Fibroblast of lung (primary cell): Measurements from ENCODE around the gene EIF3K. TPM values are rescaled to one million over a fixed set of nuclear protein-coding genes. Genes with fewer than 3 reads are reported as not detected.

Experiments
- DNase-seq, 2 donors: peaks; one replicate each; pipeline versions ENCODE4 v3.0.0 to v3.0.0-alpha.2; 2010; ENCODE audit warnings: low read depth in 2 of 2
- H2AFZ ChIP-seq: 2 replicates; pipeline ENCODE4 v1.5.1; 2012; ENCODE audit warnings: low read length, control low read depth, inconsistent platforms
- H3K27ac ChIP-seq: 2 replicates; pipeline ENCODE4 v1.5.1; 2011; ENCODE audit warnings: low read length, control low read depth; ENCODE audit not compliant: insufficient read depth
- H3K27me3 ChIP-seq: 2 replicates; pipeline ENCODE4 v1.5.1; 2011; ENCODE audit warnings: mild to moderate bottlenecking, low read length; ENCODE audit not compliant: control insufficient read depth, insufficient read depth
- H3K36me3 ChIP-seq: 2 replicates; pipeline ENCODE4 v1.5.1; 2011; ENCODE audit warnings: low read length; ENCODE audit not compliant: control insufficient read depth, insufficient read depth
- H3K4me1 ChIP-seq: 2 replicates; pipeline ENCODE4 v1.5.1; 2011; ENCODE audit warnings: low read length; ENCODE audit not compliant: control insufficient read depth, insufficient read depth; ENCODE audit errors: extremely low read depth
- H3K4me2 ChIP-seq: 2 replicates; pipeline ENCODE4 v1.5.1; 2011; ENCODE audit warnings: low read length, control low read depth; ENCODE audit not compliant: insufficient read depth; ENCODE audit errors: extremely low read depth
- H3K4me3 ChIP-seq, 4 experiments: fragments of 200-600 bp in 1 of 4; sonication (generic) in 1 of 4; replicated peaks in 1 of 4; 2 replicates each; pipeline ENCODE4 v1.5.1; 2011 to 2016; ENCODE audit warnings: low read length in 4 of 4, low read depth in 3 of 4, mild to moderate bottlenecking in 3 of 4, control low read depth in 2 of 4, inconsistent platforms in 1 of 4, mixed read lengths in 1 of 4; ENCODE audit not compliant: insufficient read depth in 1 of 4; ENCODE audit errors: control extremely low read depth in 1 of 4
- H3K79me2 ChIP-seq: 2 replicates; pipeline ENCODE4 v1.5.1; 2012; ENCODE audit warnings: mild to moderate bottlenecking, low read length, inconsistent platforms; ENCODE audit not compliant: control insufficient read depth, insufficient read depth
- H3K9ac ChIP-seq: 2 replicates; pipeline ENCODE4 v1.5.1; 2011; ENCODE audit warnings: mild to moderate bottlenecking, low read length, control low read depth; ENCODE audit not compliant: insufficient read depth
- H3K9me3 ChIP-seq: 2 replicates; pipeline ENCODE4 v1.5.1; 2012; ENCODE audit warnings: low read depth, low read length; ENCODE audit not compliant: control insufficient read depth, insufficient read depth
- H4K20me1 ChIP-seq: 2 replicates; pipeline ENCODE4 v1.5.1; 2011; ENCODE audit warnings: low read length; ENCODE audit not compliant: control insufficient read depth, insufficient read depth; ENCODE audit errors: extremely low read depth
- EZH2 ChIP-seq: IDR thresholded peaks from 2 replicates; pipeline ENCODE4 v1.5.1; 2012; ENCODE audit warnings: low read length, control low read depth, mild to moderate bottlenecking; ENCODE audit errors: missing control alignments
- polyA plus RNA-seq, 2 donors: library from polyadenylated mRNA; depleted of rRNA in 1 of 2; stranded (reverse) in 1 of 2; unstranded in 1 of 2; fragments of >200 nt; gene quantifications; 2 replicates each; pipeline ENCODE4 v1.2.1, GENCODE V29; 2011 to 2012; ENCODE audit warnings: missing spikeins in 1 of 2
- total RNA-seq: library from RNA; depleted of rRNA; stranded (reverse); fragments of >200 nt; gene quantifications from 2 replicates; pipeline ENCODE4 v1.2.1, GENCODE V29; 2014
- TF ChIP-seq, protein P1 (sequence below), 2 donors: IDR thresholded peaks in 1 of 2; conservative IDR thresholded peaks in 1 of 2; 1 replicate in 1 of 2; 2 replicates in 1 of 2; pipeline ENCODE4 v1.5.1; 2011 to 2012; ENCODE audit warnings: low read length in 2 of 2, control low read depth in 1 of 2, inconsistent platforms in 1 of 2, low read depth in 1 of 2, mild to moderate bottlenecking in 1 of 2

EIF3K gene
- total and polyA plus RNA-seq, 2 donors (not counting 1 experiment from before 2014, with no cell fraction given), result 171 to 198 TPM

GRCh38 chr19:38658462-38659306, 39.7 kb downstream of the EIF3K start:
- H3K27me3 ChIP-seq, result no peaks in the 10 kb centered on the region
- DNase-seq, result peak; percentile 100
- TF ChIP-seq, protein P1, sequence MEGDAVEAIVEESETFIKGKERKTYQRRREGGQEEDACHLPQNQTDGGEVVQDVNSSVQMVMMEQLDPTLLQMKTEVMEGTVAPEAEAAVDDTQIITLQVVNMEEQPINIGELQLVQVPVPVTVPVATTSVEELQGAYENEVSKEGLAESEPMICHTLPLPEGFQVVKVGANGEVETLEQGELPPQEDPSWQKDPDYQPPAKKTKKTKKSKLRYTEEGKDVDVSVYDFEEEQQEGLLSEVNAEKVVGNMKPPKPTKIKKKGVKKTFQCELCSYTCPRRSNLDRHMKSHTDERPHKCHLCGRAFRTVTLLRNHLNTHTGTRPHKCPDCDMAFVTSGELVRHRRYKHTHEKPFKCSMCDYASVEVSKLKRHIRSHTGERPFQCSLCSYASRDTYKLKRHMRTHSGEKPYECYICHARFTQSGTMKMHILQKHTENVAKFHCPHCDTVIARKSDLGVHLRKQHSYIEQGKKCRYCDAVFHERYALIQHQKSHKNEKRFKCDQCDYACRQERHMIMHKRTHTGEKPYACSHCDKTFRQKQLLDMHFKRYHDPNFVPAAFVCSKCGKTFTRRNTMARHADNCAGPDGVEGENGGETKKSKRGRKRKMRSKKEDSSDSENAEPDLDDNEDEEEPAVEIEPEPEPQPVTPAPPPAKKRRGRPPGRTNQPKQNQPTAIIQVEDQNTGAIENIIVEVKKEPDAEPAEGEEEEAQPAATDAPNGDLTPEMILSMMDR (conservative IDR thresholded peaks at IDR 0.05 in 1 of 2, IDR thresholded peaks at IDR 0.05 in 1 of 2; ENCODE audit: low read depth in 1 of 2, low read length in 2 of 2), result no peak
- no peak for TF ChIP-seq EZH2
- peaks cover 3% of the 10 kb centered on the region for H3K36me3 ChIP-seq
- H3K4me2 ChIP-seq, result peak overlapping the region; percentile 87
- no peak overlapping the region for H2AFZ ChIP-seq
- peak overlapping the region; percentile 55 for H3K9ac ChIP-seq
- H3K27ac ChIP-seq, result peak overlapping the region; percentile 88
- H3K4me1 ChIP-seq, result peaks cover 53% of the 10 kb centered on the region
- H3K79me2 ChIP-seq, result peaks cover 81% of the 10 kb centered on the region
- H4K20me1 ChIP-seq, result no peaks in the 10 kb centered on the region
- H3K9me3 ChIP-seq, result no peaks in the 10 kb centered on the region
- peak overlapping the region in 2 of 4 experiments; percentile 13 to 37 for H3K4me3 ChIP-seq

GRCh38 chr19:38660724-38661123, 41.7 kb downstream of the EIF3K start:
- Histone ChIP-seq H3K4me1 (peaks cover 56% of the 10 kb centered on the region), H3K9ac (no peak overlapping the region), H3K4me2 (no peak overlapping the region), H3K27me3 (no peaks in the 10 kb centered on the region), H3K27ac (peak overlapping the region; percentile 23), H3K36me3 (peaks cover 5% of the 10 kb centered on the region), H3K9me3 (no peaks in the 10 kb centered on the region), H3K79me2 (peaks cover 81% of the 10 kb centered on the region), H4K20me1 (no peaks in the 10 kb centered on the region), H3K4me3 (no peak overlapping the region), H2AFZ (no peak overlapping the region)
- no peak for TF ChIP-seq EZH2
- TF ChIP-seq, protein P1 (conservative IDR thresholded peaks at IDR 0.05 in 1 of 2, IDR thresholded peaks at IDR 0.05 in 1 of 2; ENCODE audit: low read depth in 1 of 2, low read length in 2 of 2), result no peak
- DNase-seq, result no peak

DNA sequence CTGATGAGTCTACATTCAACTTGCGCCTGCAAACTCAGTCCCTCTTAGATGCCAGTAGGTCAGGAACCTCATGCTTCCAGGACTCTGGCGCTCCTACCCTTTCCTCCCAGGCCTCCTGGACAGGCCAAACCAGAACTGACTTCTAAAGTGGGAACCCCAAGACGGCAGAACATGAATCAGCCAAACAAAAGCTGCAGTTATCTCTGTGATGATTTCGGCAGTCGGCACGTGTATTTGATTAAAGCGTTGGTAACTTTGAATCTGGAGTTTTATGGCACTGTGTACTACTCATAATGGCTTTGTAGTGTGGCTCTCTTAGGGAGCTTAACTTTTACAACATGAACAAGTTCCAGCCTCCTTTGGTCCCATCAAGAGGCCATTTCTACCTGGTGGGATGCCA, 42.1 kb downstream of the EIF3K start:
- Histone ChIP-seq H3K9me3 (no peaks in the 10 kb centered on the region), H3K27ac (no peak overlapping the region), H3K36me3 (peaks cover 5% of the 10 kb centered on the region), H3K9ac (no peak overlapping the region), H4K20me1 (no peaks in the 10 kb centered on the region), H3K4me2 (no peak overlapping the region), H3K4me3 (no peak overlapping the region), H3K79me2 (peaks cover 81% of the 10 kb centered on the region), H3K27me3 (no peaks in the 10 kb centered on the region), H2AFZ (no peak overlapping the region), H3K4me1 (peaks cover 54% of the 10 kb centered on the region)
- DNase-seq, result no peak
- TF ChIP-seq, protein P1 (conservative IDR thresholded peaks at IDR 0.05 in 1 of 2, IDR thresholded peaks at IDR 0.05 in 1 of 2; ENCODE audit: low read depth in 1 of 2, low read length in 2 of 2), result no peak
- no peak for TF ChIP-seq EZH2
